ENCODE data around the gene LBX2. TPM values are rescaled to one million over a fixed set of nuclear protein-coding genes. Genes with fewer than 3 reads are reported as not detected.

Gene LBX2
- total and polyA plus RNA-seq, 4 experiments from 2014 or later = 0.23 to 0.30 TPM; not detected in 2

DNA sequence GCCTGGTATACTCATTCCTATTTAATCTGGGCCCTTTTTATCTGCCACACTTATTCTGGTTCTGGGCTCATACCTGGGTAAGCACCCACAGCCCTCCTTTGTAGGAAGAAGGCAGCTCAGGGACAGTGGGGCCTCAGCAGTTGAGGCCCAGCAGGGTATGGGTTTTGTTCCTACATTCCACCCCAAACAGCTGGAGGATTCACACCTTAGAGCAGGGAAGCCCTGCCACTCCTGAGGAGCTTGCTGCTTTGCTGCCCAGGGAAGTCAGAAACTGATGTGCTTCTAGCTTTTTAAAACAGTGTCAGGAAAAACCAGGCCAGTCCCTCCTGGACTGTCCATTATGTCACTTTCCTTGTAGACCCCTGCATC lies 1.2 kb upstream of the LBX2 start:
- no peak overlapping the region for H3K4me3 ChIP-seq (ENCODE audit: low read length in 2 of 2)
- Mint-ChIP-seq H3K36me3 (peaks cover 15% of the 10 kb centered on the region in 2 donors), H3K9me3 (no peaks in the 10 kb centered on the region), H3K27ac (no peak overlapping the region), H3K4me3 (peak overlapping the region in 2 of 8 donors; percentile 25 to 56), H3K27me3 (peaks cover 24 to 61% of the 10 kb centered on the region in 2 donors), H3K4me1 (peaks cover 14 to 74% (median 45%) of the 10 kb centered on the region in 4 donors)
- H3K4me1 ChIP-seq (ENCODE audit: insufficient read depth, low read length) = peaks cover 39% of the 10 kb centered on the region
- intact Hi-C loops (cut with micrococcal nuclease) = no loop called here
- POLR2A ChIA-PET (ENCODE audit: partially characterized antibody) = interaction anchor here (0.9 to 8.0 kb wide), 7 partner anchors 12 to 29 kb away, joined by 3 to 28 read pairs (median 6); partner anchors contain the start of genes AUP1, CCDC142, HTRA2 and MRPL53
- H3K9me3 ChIP-seq (ENCODE audit: control insufficient read depth in 1 of 2, low read length in 2 of 2) = no peaks in the 10 kb centered on the region
- CTCF ChIA-PET (ENCODE audit: partially characterized antibody) = interaction anchor here (1.2 to 1.3 kb wide), 2 partner anchors 57 to 85 kb away, joined by 3 read pairs; no protein-coding TSS in a partner anchor
- H3K27ac ChIP-seq (ENCODE audit: low read depth, low read length) = no peak overlapping the region
- DNase-seq = no peak
- peaks cover 41% of the 10 kb centered on the region for H3K27me3 ChIP-seq (ENCODE audit: insufficient read depth, low read length)
- H3K36me3 ChIP-seq (ENCODE audit: insufficient read depth, low read length) = peaks cover 11% of the 10 kb centered on the region

DNA sequence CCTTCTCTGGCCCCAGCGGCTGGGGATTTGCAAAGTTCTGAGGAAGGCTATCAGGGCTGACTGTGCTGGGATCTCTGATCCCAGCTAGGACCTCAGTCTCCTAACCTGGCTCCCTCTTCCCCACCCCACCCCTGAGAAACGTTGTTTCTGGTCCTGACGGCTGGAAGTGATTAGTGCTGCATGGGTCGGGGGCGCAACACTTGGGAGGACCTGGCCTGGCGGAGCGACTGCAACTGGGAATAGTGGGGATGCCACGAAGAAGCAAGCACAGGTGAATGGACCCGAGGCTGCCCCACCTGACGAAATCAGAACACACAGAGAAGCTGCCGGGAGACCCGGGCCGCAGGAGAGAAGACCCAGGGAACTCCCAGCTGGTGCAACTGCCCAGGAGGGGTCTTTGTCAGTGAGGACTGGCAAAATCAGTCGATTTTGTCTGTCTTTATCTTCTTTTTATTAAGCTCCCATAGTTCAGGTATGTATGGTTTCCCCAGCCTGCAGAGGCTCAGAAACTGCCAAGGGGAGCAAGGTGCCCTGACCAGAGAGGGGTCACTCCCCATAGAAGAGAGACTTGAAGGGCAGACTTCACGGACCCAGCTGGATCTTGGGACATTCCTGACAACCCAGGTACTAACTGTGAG lies 656 bp upstream of the LBX2 start:
- H3K27me3 ChIP-seq (ENCODE audit: insufficient read depth, low read length) = peaks cover 41% of the 10 kb centered on the region

DNA sequence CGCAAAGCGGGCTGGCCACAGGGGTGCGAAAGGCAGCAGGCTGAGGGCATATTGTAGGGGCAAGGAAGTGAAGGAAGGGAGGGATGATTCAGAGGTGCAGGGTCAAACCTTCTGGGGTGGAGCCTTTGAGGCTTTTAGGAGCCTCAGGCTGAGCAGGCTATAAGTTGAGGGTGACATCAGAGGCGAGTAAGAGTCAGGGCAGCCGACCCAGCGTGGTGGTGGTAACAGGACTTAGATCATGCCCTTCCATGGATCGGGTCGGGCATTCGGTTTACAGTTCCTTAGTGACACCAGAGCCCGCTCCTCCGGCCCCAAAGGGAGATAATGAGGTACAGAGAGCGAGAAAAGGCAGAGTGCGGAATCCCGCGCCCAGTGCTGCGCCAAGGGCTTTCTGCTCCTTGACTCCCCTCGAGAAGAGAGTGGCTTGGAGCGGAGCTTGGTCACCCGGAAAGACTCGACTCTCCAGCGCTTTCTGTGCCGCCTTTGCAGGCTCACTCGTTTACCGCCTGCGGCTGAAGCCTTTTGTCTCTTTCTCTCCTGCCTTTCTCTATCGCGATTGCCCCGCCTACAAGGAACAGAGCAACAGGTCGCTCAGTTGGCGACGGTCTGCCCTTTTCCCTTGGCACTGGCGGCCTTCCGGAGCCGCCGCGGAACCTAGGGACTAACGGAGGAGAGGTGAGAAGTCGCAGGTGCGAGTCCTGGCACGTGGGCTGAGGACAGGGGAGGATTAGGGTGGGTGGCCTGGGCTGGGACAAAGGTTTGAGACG lies 720 bp downstream of the LBX2 start:
- ChIA-PET CTCF (ENCODE audit: partially characterized antibody) (interaction anchor here (1.3 to 2.3 kb wide), 2 partner anchors 16 to 89 kb away, joined by 5 to 9 read pairs; partner anchors contain the start of genes CCDC142 and TTC31), POLR2A (ENCODE audit: partially characterized antibody) (interaction anchor here (0.9 to 8.0 kb wide), 7 partner anchors 9 to 40 kb away, joined by 3 to 28 read pairs (median 9); partner anchors contain the start of genes CCDC142, MRPL53, PCGF1 and TTC31)
- no peaks in the 10 kb centered on the region for H3K9me3 Mint-ChIP-seq
- peak overlapping the region; percentile 78 to 96 (median 89) for H3K4me3 Mint-ChIP-seq
- H3K27ac Mint-ChIP-seq = peak overlapping the region in 4 of 7 donors; percentile 32 to 63 (median 43)
- H3K4me1 Mint-ChIP-seq = peaks cover 10 to 56% (median 34%) of the 10 kb centered on the region in 4 donors
- Histone ChIP-seq H3K27ac (ENCODE audit: low read depth, low read length) (no peak overlapping the region), H3K36me3 (ENCODE audit: insufficient read depth, low read length) (peaks cover 7% of the 10 kb centered on the region), H3K4me1 (ENCODE audit: insufficient read depth, low read length) (peaks cover 36% of the 10 kb centered on the region), H3K27me3 (ENCODE audit: insufficient read depth, low read length) (peaks cover 31% of the 10 kb centered on the region), H3K9me3 (ENCODE audit: control insufficient read depth in 1 of 2, low read length in 2 of 2) (no peaks in the 10 kb centered on the region), H3K4me3 (ENCODE audit: low read length in 2 of 2) (peak overlapping the region; percentile 52 to 64)
- DNase-seq = peak in 3 of 5 donors; percentile 14 to 29 (median 19)
- peaks cover under 1 to 9% of the 10 kb centered on the region in 2 donors for H3K36me3 Mint-ChIP-seq
- H3K27me3 Mint-ChIP-seq = peaks cover 15 to 45% of the 10 kb centered on the region in 2 donors
- intact Hi-C loops (cut with micrococcal nuclease) = no loop called here

More for the DNA sequence above, 656 bp upstream of the LBX2 start:
- Mint-ChIP-seq H3K36me3 (peaks cover 10% of the 10 kb centered on the region in 2 donors), H3K4me1 (peaks cover 13 to 69% (median 43%) of the 10 kb centered on the region in 4 donors), H3K27me3 (peaks cover 24 to 58% of the 10 kb centered on the region in 2 donors), H3K27ac (peak overlapping the region in 1 of 7 donors; percentile 30), H3K4me3 (peak overlapping the region in 6 of 8 donors; percentile 2 to 74 (median 44)), H3K9me3 (no peaks in the 10 kb centered on the region)
- Histone ChIP-seq H3K27ac (ENCODE audit: low read depth, low read length) (no peak overlapping the region), H3K4me3 (ENCODE audit: low read length in 2 of 2) (no peak overlapping the region), H3K36me3 (ENCODE audit: insufficient read depth, low read length) (peaks cover 6% of the 10 kb centered on the region), H3K4me1 (ENCODE audit: insufficient read depth, low read length) (peaks cover 37% of the 10 kb centered on the region), H3K9me3 (ENCODE audit: control insufficient read depth in 1 of 2, low read length in 2 of 2) (no peaks in the 10 kb centered on the region)
- no peak for DNase-seq
- intact Hi-C loops (cut with micrococcal nuclease) = no loop called here
- CTCF ChIA-PET (ENCODE audit: partially characterized antibody) = interaction anchor here (1.2 to 1.3 kb wide), 2 partner anchors 58 to 86 kb away, joined by 3 read pairs; no protein-coding TSS in a partner anchor
- POLR2A ChIA-PET (ENCODE audit: partially characterized antibody) = interaction anchor here (0.6 to 8.0 kb wide), 9 partner anchors 11 to 566 kb away, joined by 3 to 28 read pairs (median 6); partner anchors contain the start of genes AUP1, CCDC142, HTRA2 and MRPL53

DNA sequence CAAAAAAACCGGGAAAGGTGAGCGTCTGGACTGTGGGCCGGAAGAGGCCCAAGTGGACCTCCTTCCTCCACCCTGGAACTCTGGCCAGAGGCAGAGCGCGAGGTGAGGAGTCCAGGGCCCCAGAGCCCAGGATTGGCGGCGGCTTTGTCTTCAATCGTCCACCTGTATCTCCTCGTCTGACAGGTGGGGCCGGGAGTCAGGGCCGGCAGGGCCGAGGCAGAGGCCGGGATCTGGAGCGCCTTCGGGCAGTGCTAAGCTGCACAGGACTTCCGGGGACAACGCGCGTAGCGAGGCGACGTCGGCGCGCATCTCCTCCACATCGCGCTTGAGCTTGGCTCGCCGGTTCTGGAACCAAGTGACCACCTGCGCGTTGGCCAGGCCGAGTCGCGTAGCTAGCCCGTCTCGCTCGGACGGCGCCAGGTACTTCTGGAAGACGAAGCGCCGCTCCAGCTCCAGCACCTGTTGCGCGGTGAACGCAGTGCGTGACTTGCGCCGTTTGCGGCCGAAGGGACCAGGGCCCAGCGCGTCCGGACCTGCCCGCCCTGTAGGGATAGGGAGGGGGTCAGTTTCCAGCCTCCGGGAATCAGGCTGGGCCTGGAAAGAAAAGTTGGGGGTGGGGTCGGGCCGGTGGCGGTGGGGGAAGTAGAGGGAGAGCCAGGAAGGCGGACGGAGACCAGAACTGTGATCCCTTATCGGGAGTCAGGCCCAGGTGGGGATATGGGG lies 1.5 kb downstream of the LBX2 start:
- CTCF ChIA-PET (ENCODE audit: partially characterized antibody) = interaction anchor here (1.3 to 2.3 kb wide), 2 partner anchors 15 to 90 kb away, joined by 5 to 9 read pairs; partner anchors contain the start of genes CCDC142 and TTC31
- H3K36me3 Mint-ChIP-seq = peaks cover 8 to 14% of the 10 kb centered on the region in 2 donors
- POLR2A ChIA-PET (ENCODE audit: partially characterized antibody) = interaction anchor here (0.6 to 8.0 kb wide), 8 partner anchors 9 to 76 kb away, joined by 3 to 28 read pairs (median 6); partner anchors contain the start of genes CCDC142, MRPL53, PCGF1 and TTC31
- intact Hi-C loops (cut with micrococcal nuclease) = no loop called here
- peak in 1 of 5 donors; percentile 24 for DNase-seq
- H3K27me3 ChIP-seq (ENCODE audit: insufficient read depth, low read length) = peaks cover 28% of the 10 kb centered on the region
- peaks cover 14% of the 10 kb centered on the region for H3K36me3 ChIP-seq (ENCODE audit: insufficient read depth, low read length)
- no peak overlapping the region for H3K27ac ChIP-seq (ENCODE audit: low read depth, low read length)
- H3K4me1 ChIP-seq (ENCODE audit: insufficient read depth, low read length) = peaks cover 29% of the 10 kb centered on the region
- no peaks in the 10 kb centered on the region for H3K9me3 ChIP-seq (ENCODE audit: control insufficient read depth in 1 of 2, low read length in 2 of 2)
- peak overlapping the region in 3 of 7 donors; percentile 39 to 63 (median 47) for H3K27ac Mint-ChIP-seq
- H3K4me3 ChIP-seq (ENCODE audit: low read length in 2 of 2) = peak overlapping the region; percentile 52 to 64
- H3K27me3 Mint-ChIP-seq = peaks cover 13 to 40% of the 10 kb centered on the region in 2 donors
- H3K9me3 Mint-ChIP-seq = no peaks in the 10 kb centered on the region
- H3K4me1 Mint-ChIP-seq = peaks cover 10 to 50% (median 29%) of the 10 kb centered on the region in 4 donors
- H3K4me3 Mint-ChIP-seq = peak overlapping the region; percentile 78 to 96 (median 89)

DNA sequence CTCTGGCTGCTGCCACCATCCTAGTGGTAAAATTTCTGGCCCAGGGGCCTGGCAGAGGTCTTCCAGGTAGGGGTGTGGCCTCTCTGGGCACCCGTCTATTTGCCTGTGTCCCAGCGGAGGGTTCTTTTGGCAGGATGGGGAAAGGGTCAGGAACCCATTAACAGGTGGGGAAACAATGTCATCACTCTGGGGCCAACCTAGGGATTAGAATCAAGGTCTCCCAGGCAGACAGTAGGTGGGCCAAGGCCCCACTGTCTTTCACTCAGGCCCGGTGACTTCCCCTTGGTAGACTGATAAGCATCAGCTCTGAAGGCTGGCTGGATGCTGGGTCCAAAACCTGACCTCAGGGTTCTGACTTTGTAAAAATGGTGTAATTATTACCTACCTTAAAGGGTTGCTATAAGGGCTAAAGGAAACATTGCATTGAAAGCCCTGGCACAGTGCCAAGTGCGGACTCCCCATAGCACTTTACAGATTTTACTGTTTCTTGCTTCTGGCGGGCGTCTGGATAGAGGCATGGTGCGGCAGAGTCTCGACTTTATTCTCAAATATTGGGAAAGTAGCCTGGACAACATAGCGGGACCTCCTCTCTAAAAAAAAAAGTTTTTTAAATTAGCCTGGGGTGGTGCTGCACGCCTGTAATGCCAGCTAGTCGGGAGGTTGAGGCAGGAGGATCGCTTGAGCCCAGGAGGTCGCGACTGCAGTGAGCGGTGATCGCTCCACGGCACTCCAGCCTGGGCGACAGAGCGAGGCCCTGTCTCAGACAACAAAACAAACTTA lies 2.2 kb downstream of the LBX2 start:
- Mint-ChIP-seq H3K4me3 (peak overlapping the region; percentile 70 to 96 (median 88)), H3K27me3 (peaks cover 11 to 35% of the 10 kb centered on the region in 2 donors), H3K27ac (peak overlapping the region in 1 of 7 donors; percentile 31), H3K9me3 (no peaks in the 10 kb centered on the region), H3K36me3 (peaks cover 14 to 20% of the 10 kb centered on the region in 2 donors), H3K4me1 (peaks cover 10 to 43% (median 22%) of the 10 kb centered on the region in 4 donors)
- ChIA-PET POLR2A (ENCODE audit: partially characterized antibody) (interaction anchor here (0.6 to 8.0 kb wide), 10 partner anchors 9 to 505 kb away, joined by 3 to 28 read pairs (median 4); partner anchors contain the start of genes CCDC142, MRPL53, PCGF1 and TTC31), CTCF (ENCODE audit: partially characterized antibody) (interaction anchor here (1.3 to 2.3 kb wide), 2 partner anchors 15 to 91 kb away, joined by 5 to 9 read pairs; partner anchors contain the start of genes CCDC142 and TTC31)
- H3K27ac ChIP-seq (ENCODE audit: low read depth, low read length) = no peak overlapping the region
- no peaks in the 10 kb centered on the region for H3K9me3 ChIP-seq (ENCODE audit: control insufficient read depth in 1 of 2, low read length in 2 of 2)
- no peak for DNase-seq
- intact Hi-C loops (cut with micrococcal nuclease) = no loop called here
- H3K36me3 ChIP-seq (ENCODE audit: insufficient read depth, low read length) = peaks cover 22% of the 10 kb centered on the region
- H3K4me3 ChIP-seq (ENCODE audit: low read length in 2 of 2) = peak overlapping the region in 1 of 2 donors; percentile 52
- peaks cover 21% of the 10 kb centered on the region for H3K4me1 ChIP-seq (ENCODE audit: insufficient read depth, low read length)
- H3K27me3 ChIP-seq (ENCODE audit: insufficient read depth, low read length) = peaks cover 20% of the 10 kb centered on the region

DNA sequence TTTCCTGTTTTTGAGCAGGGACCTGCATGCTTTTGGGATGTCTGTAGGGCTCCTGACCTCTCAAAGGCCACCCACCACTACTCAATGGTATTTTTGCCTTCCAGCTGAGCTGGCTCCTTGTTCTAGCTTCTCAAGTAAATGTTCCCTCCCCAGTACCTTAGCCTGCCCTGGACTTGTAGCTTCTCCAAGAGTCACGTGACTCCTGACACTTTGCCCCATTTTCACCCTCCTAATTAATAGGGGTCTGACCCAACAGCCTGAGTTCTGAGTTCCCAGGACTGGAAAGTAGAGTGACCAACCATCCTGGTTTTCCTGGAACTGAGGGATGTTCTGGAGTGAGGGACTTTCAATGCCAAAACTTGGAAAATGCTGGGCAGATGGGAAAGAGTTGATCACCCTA lies 4.0 kb downstream of the LBX2 start:
- Histone ChIP-seq H3K27me3 (ENCODE audit: insufficient read depth, low read length) (peaks cover 10% of the 10 kb centered on the region), H3K4me3 (ENCODE audit: low read length in 2 of 2) (no peak overlapping the region), H3K4me1 (ENCODE audit: insufficient read depth, low read length) (peaks cover 21% of the 10 kb centered on the region), H3K27ac (ENCODE audit: low read depth, low read length) (no peak overlapping the region), H3K9me3 (ENCODE audit: control insufficient read depth in 1 of 2, low read length in 2 of 2) (no peaks in the 10 kb centered on the region), H3K36me3 (ENCODE audit: insufficient read depth, low read length) (peaks cover 39% of the 10 kb centered on the region)
- ChIA-PET POLR2A (ENCODE audit: partially characterized antibody) (interaction anchor here (0.7 to 1.7 kb wide), 3 partner anchors 8 to 15 kb away, joined by 4 read pairs; no protein-coding TSS in a partner anchor), CTCF (ENCODE audit: partially characterized antibody) (interaction anchor here (1.8 kb wide), 1 partner anchor 36 kb away, joined by 5 read pairs; no protein-coding TSS in a partner anchor)
- Mint-ChIP-seq H3K9me3 (no peaks in the 10 kb centered on the region), H3K4me1 (peaks cover 9 to 28% (median 18%) of the 10 kb centered on the region in 4 donors), H3K27ac (no peak overlapping the region), H3K27me3 (peaks cover 11 to 18% of the 10 kb centered on the region in 2 donors), H3K36me3 (peaks cover 30 to 37% of the 10 kb centered on the region in 2 donors), H3K4me3 (no peak overlapping the region)
- intact Hi-C loops (cut with micrococcal nuclease) = no loop called here
- no peak for DNase-seq
